SH-SY5Y (cell line): ENCODE measurements around the gene MRPL19.

ENCODE experiments used
- GATA2 ChIP-seq: IDR thresholded peaks from 2 replicates; pipeline ENCODE4 v1.6.1; 2011; ENCODE audit warnings: mild to moderate bottlenecking, low read depth, low read length
- GATA3 ChIP-seq: IDR thresholded peaks from 2 replicates; pipeline ENCODE4 v1.6.1; 2011; ENCODE audit warnings: low read depth, mild to moderate bottlenecking, low read length, moderate library complexity

Gene MRPL19

GRCh38 chr2:75646583-75647425, at the start of gene MRPL19:
Gene MRPL19 (plus strand): TSS chr2:75646783. CDS start chr2:75646808, 25 bp downstream.
- no peak for TF ChIP-seq GATA2
- no peak for TF ChIP-seq GATA3

- no peak for TF ChIP-seq GATA2
Measured at GRCh38 chr2:75596784-75597183, 49.8 kb upstream of the MRPL19 start.

GRCh38 chr2:75597949-75598348, 48.6 kb upstream of the MRPL19 start:
- TF ChIP-seq GATA3 (no peak), GATA2 (no peak)

- TF ChIP-seq GATA2 (no peak), GATA3 (no peak)
Measured at GRCh38 chr2:75598589-75599155, 47.9 kb upstream of the MRPL19 start.

GRCh38 chr2:75600461-75601011, 46.0 kb upstream of the MRPL19 start:
- TF ChIP-seq GATA2 (no peak), GATA3 (no peak)

- no peak for TF ChIP-seq GATA2
- no peak for TF ChIP-seq GATA3
Measured at GRCh38 chr2:75602724-75603342, 43.8 kb upstream of the MRPL19 start.

- TF ChIP-seq GATA2 (no peak), GATA3 (no peak)
Measured at GRCh38 chr2:75603477-75603876, 43.1 kb upstream of the MRPL19 start.

- no peak for TF ChIP-seq GATA2
- TF ChIP-seq GATA3 = no peak
Measured at GRCh38 chr2:75604484-75604883, 42.1 kb upstream of the MRPL19 start.

GRCh38 chr2:75605770-75606529, 40.6 kb upstream of the MRPL19 start:
- TF ChIP-seq GATA2 (no peak), GATA3 (no peak)

GRCh38 chr2:75606761-75607399, 39.7 kb upstream of the MRPL19 start:
- TF ChIP-seq GATA2 (no peak), GATA3 (no peak)

- no peak for TF ChIP-seq GATA3
- no peak for TF ChIP-seq GATA2
Measured at GRCh38 chr2:75607400-75607798, 39.2 kb upstream of the MRPL19 start.

GRCh38 chr2:75607988-75608683, 38.4 kb upstream of the MRPL19 start:
- TF ChIP-seq GATA2 (no peak), GATA3 (no peak)

- TF ChIP-seq GATA3 = no peak
- no peak for TF ChIP-seq GATA2
Measured at GRCh38 chr2:75608684-75609333, 37.8 kb upstream of the MRPL19 start.
